Measurements from ENCODE around the gene TTC6.

The TTC6 gene

GRCh38 chr14:37594238-37594970 lies 1.0 kb upstream of the TTC6 start:
- TF ChIP-seq, protein P1, sequence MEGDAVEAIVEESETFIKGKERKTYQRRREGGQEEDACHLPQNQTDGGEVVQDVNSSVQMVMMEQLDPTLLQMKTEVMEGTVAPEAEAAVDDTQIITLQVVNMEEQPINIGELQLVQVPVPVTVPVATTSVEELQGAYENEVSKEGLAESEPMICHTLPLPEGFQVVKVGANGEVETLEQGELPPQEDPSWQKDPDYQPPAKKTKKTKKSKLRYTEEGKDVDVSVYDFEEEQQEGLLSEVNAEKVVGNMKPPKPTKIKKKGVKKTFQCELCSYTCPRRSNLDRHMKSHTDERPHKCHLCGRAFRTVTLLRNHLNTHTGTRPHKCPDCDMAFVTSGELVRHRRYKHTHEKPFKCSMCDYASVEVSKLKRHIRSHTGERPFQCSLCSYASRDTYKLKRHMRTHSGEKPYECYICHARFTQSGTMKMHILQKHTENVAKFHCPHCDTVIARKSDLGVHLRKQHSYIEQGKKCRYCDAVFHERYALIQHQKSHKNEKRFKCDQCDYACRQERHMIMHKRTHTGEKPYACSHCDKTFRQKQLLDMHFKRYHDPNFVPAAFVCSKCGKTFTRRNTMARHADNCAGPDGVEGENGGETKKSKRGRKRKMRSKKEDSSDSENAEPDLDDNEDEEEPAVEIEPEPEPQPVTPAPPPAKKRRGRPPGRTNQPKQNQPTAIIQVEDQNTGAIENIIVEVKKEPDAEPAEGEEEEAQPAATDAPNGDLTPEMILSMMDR (IDR thresholded peaks at IDR 0.05; ENCODE audit: low read depth, low read length, missing control alignments): peak; percentile 84
- H3K4me3 ChIP-seq (replicated peaks; ENCODE audit: low read depth, low read length): peak overlapping the region; percentile 48
- peak; percentile 65 for DNase-seq (ENCODE audit: extremely low read depth, low read depth)

GRCh38 chr14:37595809-37596621 lies 586 bp downstream of the TTC6 start:
- peak overlapping the region; percentile 48 for H3K4me3 ChIP-seq (replicated peaks; ENCODE audit: low read depth, low read length)
- TF ChIP-seq, protein P1 (IDR thresholded peaks at IDR 0.05; ENCODE audit: low read depth, low read length, missing control alignments): no peak
- no peak for DNase-seq (ENCODE audit: extremely low read depth, low read depth)

- no peak overlapping the region for H3K4me3 ChIP-seq (replicated peaks; ENCODE audit: low read depth, low read length)
- TF ChIP-seq, protein P1 (IDR thresholded peaks at IDR 0.05; ENCODE audit: low read depth, low read length, missing control alignments): no peak
- DNase-seq (ENCODE audit: extremely low read depth, low read depth): no peak
Measured at GRCh38 chr14:37596790-37597472, 1.5 kb downstream of the TTC6 start.

- no peak overlapping the region for H3K4me3 ChIP-seq (replicated peaks; ENCODE audit: low read depth, low read length)
- no peak for DNase-seq (ENCODE audit: extremely low read depth, low read depth)
- TF ChIP-seq, protein P1 (IDR thresholded peaks at IDR 0.05; ENCODE audit: low read depth, low read length, missing control alignments): peak; percentile 52
Measured at GRCh38 chr14:37597538-37597913, 2.1 kb downstream of the TTC6 start.

GRCh38 chr14:37597914-37598746 lies 2.7 kb downstream of the TTC6 start:
- H3K4me3 ChIP-seq (replicated peaks; ENCODE audit: low read depth, low read length): 0 out of 2 replicates have a peak overlapping the region, but pooled peaks have one; percentile 16
- TF ChIP-seq, protein P1 (IDR thresholded peaks at IDR 0.05; ENCODE audit: low read depth, low read length, missing control alignments): no peak
- DNase-seq (ENCODE audit: extremely low read depth, low read depth): no peak

Data from HFF-Myc (cell line).